ENCODE data around the gene GABBR2.

GABBR2 gene

DNA sequence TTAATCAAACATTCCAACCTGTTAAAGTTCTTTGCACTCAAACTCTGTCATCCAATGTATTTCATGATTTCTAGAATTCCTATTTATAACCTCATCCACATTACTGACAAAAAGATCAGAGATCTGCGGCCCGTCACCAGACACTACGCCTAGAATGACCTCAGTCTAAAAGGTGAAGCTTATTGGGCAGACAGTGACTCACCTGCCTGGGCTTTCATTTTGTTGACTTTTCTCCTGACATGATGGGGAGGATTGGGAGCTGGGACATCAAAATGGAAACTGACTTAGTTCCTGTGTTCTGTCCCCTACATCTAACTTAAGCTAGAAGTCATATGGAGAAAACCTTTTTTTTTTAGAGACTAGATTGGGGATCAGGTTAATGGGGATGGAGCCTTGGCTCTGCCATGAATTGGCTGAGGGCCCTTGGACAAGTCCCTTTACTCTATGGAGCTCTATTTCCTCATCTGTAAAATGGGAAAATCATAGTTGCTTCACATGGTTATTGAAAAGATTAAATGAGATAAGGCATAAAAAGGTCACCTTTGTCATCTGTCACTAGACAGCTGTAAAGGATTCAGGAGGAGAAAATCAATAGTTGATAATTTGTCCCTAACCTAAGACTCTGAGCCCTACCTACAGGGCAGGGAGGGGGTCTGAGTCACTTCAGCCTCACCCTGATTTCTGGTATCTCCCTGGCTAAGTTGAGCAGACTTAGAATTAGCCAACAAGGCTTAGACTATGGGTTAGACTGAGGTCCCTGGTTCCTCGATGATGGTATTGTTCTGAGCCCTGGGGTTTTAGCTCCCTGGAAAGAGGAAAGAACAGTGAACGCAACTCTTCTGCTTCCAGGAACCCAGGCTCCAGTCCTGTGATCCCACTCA, 228.5 kb downstream of the GABBR2 start:
- H3K27me3 ChIP-seq (ENCODE audit: control insufficient read depth, low read length) = no peaks in the 10 kb centered on the region
- H3K4me3 ChIP-seq (ENCODE audit: low read length) = no peak overlapping the region
- TF ChIP-seq EZH2phosphoT487 (IDR thresholded peaks at IDR 0.05; ENCODE audit: borderline replicate concordance, low read length) (no peak), CTCF (IDR thresholded peaks at IDR 0.05; ENCODE audit: low read depth, low read length, poor library complexity, severe bottlenecking) (no peak)
- H4K20me1 ChIP-seq (ENCODE audit: control insufficient read depth, insufficient read depth, low read depth, low read length) = no peaks in the 10 kb centered on the region
- no peak overlapping the region for H3K4me2 ChIP-seq (ENCODE audit: low read length)
- H3K4me1 ChIP-seq (ENCODE audit: control insufficient read depth, low read length) = no peaks in the 10 kb centered on the region
- no peaks in the 10 kb centered on the region for H3K36me3 ChIP-seq (ENCODE audit: control insufficient read depth, low read length)
- H3K9me3 ChIP-seq (ENCODE audit: control insufficient read depth, insufficient read depth, low read length) = no peaks in the 10 kb centered on the region
- no peaks in the 10 kb centered on the region for H3K79me2 ChIP-seq (ENCODE audit: control insufficient read depth, low read length)
- no peaks in the 10 kb centered on the region for H3K9me2 ChIP-seq (replicated peaks; ENCODE audit: control insufficient read depth, low read length)
- no peaks in the 10 kb centered on the region for H3F3A ChIP-seq (ENCODE audit: control insufficient read depth, insufficient read depth)
- H3K27ac ChIP-seq (ENCODE audit: low read depth, low read length) = no peak overlapping the region

- Histone ChIP-seq H3K9me3 (ENCODE audit: control insufficient read depth, insufficient read depth, low read length) (no peaks in the 10 kb centered on the region), H3K4me3 (ENCODE audit: low read length) (no peak overlapping the region), H3K9me2 (replicated peaks; ENCODE audit: control insufficient read depth, low read length) (no peaks in the 10 kb centered on the region), H3K27me3 (ENCODE audit: control insufficient read depth, low read length) (no peaks in the 10 kb centered on the region), H3F3A (ENCODE audit: control insufficient read depth, insufficient read depth) (no peaks in the 10 kb centered on the region), H3K4me1 (ENCODE audit: control insufficient read depth, low read length) (no peaks in the 10 kb centered on the region), H4K20me1 (ENCODE audit: control insufficient read depth, insufficient read depth, low read depth, low read length) (no peaks in the 10 kb centered on the region), H3K36me3 (ENCODE audit: control insufficient read depth, low read length) (no peaks in the 10 kb centered on the region), H3K79me2 (ENCODE audit: control insufficient read depth, low read length) (no peaks in the 10 kb centered on the region), H3K4me2 (ENCODE audit: low read length) (no peak overlapping the region), H3K27ac (ENCODE audit: low read depth, low read length) (no peak overlapping the region)
- TF ChIP-seq CTCF (IDR thresholded peaks at IDR 0.05; ENCODE audit: low read depth, low read length, poor library complexity, severe bottlenecking) = no peak
- no peak for TF ChIP-seq EZH2phosphoT487 (IDR thresholded peaks at IDR 0.05; ENCODE audit: borderline replicate concordance, low read length)
These were observed 229.3 kb downstream of the GABBR2 start for GRCh38 chr9:98479449-98479848.

- Histone ChIP-seq H3K4me3 (ENCODE audit: low read length) (no peak overlapping the region), H3K4me2 (ENCODE audit: low read length) (no peak overlapping the region), H3K9me2 (replicated peaks; ENCODE audit: control insufficient read depth, low read length) (no peaks in the 10 kb centered on the region), H3K27ac (ENCODE audit: low read depth, low read length) (no peak overlapping the region), H3K4me1 (ENCODE audit: control insufficient read depth, low read length) (no peaks in the 10 kb centered on the region), H3K36me3 (ENCODE audit: control insufficient read depth, low read length) (no peaks in the 10 kb centered on the region), H3K27me3 (ENCODE audit: control insufficient read depth, low read length) (no peaks in the 10 kb centered on the region), H3F3A (ENCODE audit: control insufficient read depth, insufficient read depth) (no peaks in the 10 kb centered on the region), H3K79me2 (ENCODE audit: control insufficient read depth, low read length) (no peaks in the 10 kb centered on the region), H4K20me1 (ENCODE audit: control insufficient read depth, insufficient read depth, low read depth, low read length) (no peaks in the 10 kb centered on the region), H3K9me3 (ENCODE audit: control insufficient read depth, insufficient read depth, low read length) (no peaks in the 10 kb centered on the region)
- no peak for TF ChIP-seq EZH2phosphoT487 (IDR thresholded peaks at IDR 0.05; ENCODE audit: borderline replicate concordance, low read length)
- TF ChIP-seq CTCF (IDR thresholded peaks at IDR 0.05; ENCODE audit: low read depth, low read length, poor library complexity, severe bottlenecking) = no peak
These were observed 230.9 kb downstream of the GABBR2 start for GRCh38 chr9:98477884-98478283.
